Measurements from ENCODE around the gene TLCD1. TPM values are rescaled to one million over a fixed set of nuclear protein-coding genes. Genes with fewer than 3 reads are reported as not detected.

TLCD1 gene
- total and polyA plus RNA-seq, 5 donors = 1.5 to 3.8 (median 2.4) TPM

Other genes with a start within 250 kb of the TLCD1 start
- gene FOXN1, start 219.9 kb downstream of the TLCD1 start, total RNA-seq = not detected
- gene FOXN1, start 219.9 kb downstream of the TLCD1 start, polyA plus RNA-seq = not detected
- gene UNC119, start 173.6 kb downstream of the TLCD1 start, total RNA-seq = 10 to 100 TPM; 14.0 to 28.8 (median 21.0) TPM
- 22.8 TPM for gene UNC119, start 173.6 kb downstream of the TLCD1 start, polyA plus RNA-seq
- gene PIGS, start 154.7 kb downstream of the TLCD1 start, total RNA-seq = 10 to 100 TPM; 36.4 to 41.8 (median 40.7) TPM
- gene PIGS, start 154.7 kb downstream of the TLCD1 start, polyA plus RNA-seq = 16.6 TPM
- gene ALDOC, start 149.3 kb downstream of the TLCD1 start, total RNA-seq = 100 to 1,000 TPM; 191 to 390 (median 276) TPM
- 283 TPM for gene ALDOC, start 149.3 kb downstream of the TLCD1 start, polyA plus RNA-seq
- gene SPAG5, start 127.2 kb downstream of the TLCD1 start, total RNA-seq = 1 to 10 TPM in 3 of 4 donors, under 1 TPM in 1; 0.81 to 2.7 (median 2.1) TPM
- gene SPAG5, start 127.2 kb downstream of the TLCD1 start, polyA plus RNA-seq = 1.2 TPM
- 1 to 10 TPM; 2.9 to 4.7 (median 4.3) TPM for gene RSKR, start 112.0 kb downstream of the TLCD1 start, total RNA-seq
- 2.9 TPM for gene RSKR, start 112.0 kb downstream of the TLCD1 start, polyA plus RNA-seq
- 10 to 100 TPM; 70.6 to 87.3 (median 81.7) TPM for gene BLTP2, start 81.1 kb downstream of the TLCD1 start, total RNA-seq
- gene BLTP2, start 81.1 kb downstream of the TLCD1 start, polyA plus RNA-seq = 21.0 TPM
- gene SDF2, start 64.3 kb downstream of the TLCD1 start, total RNA-seq = 10 to 100 TPM; 29.9 to 36.6 (median 30.4) TPM
- gene SDF2, start 64.3 kb downstream of the TLCD1 start, polyA plus RNA-seq = 38.8 TPM
- 10 to 100 TPM; 43.6 to 49.0 (median 46.9) TPM for gene SUPT6H, start 64.0 kb downstream of the TLCD1 start, total RNA-seq
- 32.7 TPM for gene SUPT6H, start 64.0 kb downstream of the TLCD1 start, polyA plus RNA-seq
- 1 to 10 TPM; 1.3 to 3.3 (median 2.5) TPM for gene PROCA1, start 14.3 kb downstream of the TLCD1 start, total RNA-seq
- gene PROCA1, start 14.3 kb downstream of the TLCD1 start, polyA plus RNA-seq = 2.2 TPM
- 10 to 100 TPM; 56.9 to 62.2 (median 59.8) TPM for gene RAB34, start 8.4 kb downstream of the TLCD1 start, total RNA-seq
- gene RAB34, start 8.4 kb downstream of the TLCD1 start, polyA plus RNA-seq = 57.6 TPM
- gene RPL23A, start 6.2 kb downstream of the TLCD1 start, total RNA-seq = 1,000 to 10,000 TPM in 1 of 4 donors, 100 to 1,000 TPM in 3; 939 to 1,151 (median 992) TPM
- 817 TPM for gene RPL23A, start 6.2 kb downstream of the TLCD1 start, polyA plus RNA-seq
- gene NEK8, start 2.6 kb upstream of the TLCD1 start, total RNA-seq = 1 to 10 TPM; 1.0 to 1.6 (median 1.2) TPM
- gene NEK8, start 2.6 kb upstream of the TLCD1 start, polyA plus RNA-seq = 0.81 TPM
- 1 to 10 TPM; 2.9 to 8.9 (median 4.8) TPM for gene TRAF4, start 17.8 kb upstream of the TLCD1 start, total RNA-seq
- gene TRAF4, start 17.8 kb upstream of the TLCD1 start, polyA plus RNA-seq = 4.5 TPM
- gene FAM222B, start 116.6 kb upstream of the TLCD1 start, total RNA-seq = 10 to 100 TPM; 15.3 to 19.6 (median 18.6) TPM
- gene FAM222B, start 116.6 kb upstream of the TLCD1 start, polyA plus RNA-seq = 11.9 TPM
- 10 to 100 TPM; 25.9 to 30.1 (median 28.3) TPM for gene ERAL1, start 128.8 kb upstream of the TLCD1 start, total RNA-seq
- 29.3 TPM for gene ERAL1, start 128.8 kb upstream of the TLCD1 start, polyA plus RNA-seq
- 10 to 100 TPM; 70.5 to 89.4 (median 79.4) TPM for gene FLOT2, start 171.5 kb upstream of the TLCD1 start, total RNA-seq
- 45.1 TPM for gene FLOT2, start 171.5 kb upstream of the TLCD1 start, polyA plus RNA-seq
- 1 to 10 TPM; 2.1 to 3.3 (median 2.5) TPM for gene DHRS13, start 176.8 kb upstream of the TLCD1 start, total RNA-seq
- 2.3 TPM for gene DHRS13, start 176.8 kb upstream of the TLCD1 start, polyA plus RNA-seq
- 10 to 100 TPM; 20.8 to 25.4 (median 24.2) TPM for gene PHF12, start 225.3 kb upstream of the TLCD1 start, total RNA-seq
- gene PHF12, start 225.3 kb upstream of the TLCD1 start, polyA plus RNA-seq = 10.8 TPM